T-helper 9 cell (primary cell): ENCODE data around the gene VOPP1.

Experiments used
- DNase-seq: peaks from one replicate; pipeline ENCODE4 v3.0.0-alpha.2; 2020

VOPP1 gene

DNA sequence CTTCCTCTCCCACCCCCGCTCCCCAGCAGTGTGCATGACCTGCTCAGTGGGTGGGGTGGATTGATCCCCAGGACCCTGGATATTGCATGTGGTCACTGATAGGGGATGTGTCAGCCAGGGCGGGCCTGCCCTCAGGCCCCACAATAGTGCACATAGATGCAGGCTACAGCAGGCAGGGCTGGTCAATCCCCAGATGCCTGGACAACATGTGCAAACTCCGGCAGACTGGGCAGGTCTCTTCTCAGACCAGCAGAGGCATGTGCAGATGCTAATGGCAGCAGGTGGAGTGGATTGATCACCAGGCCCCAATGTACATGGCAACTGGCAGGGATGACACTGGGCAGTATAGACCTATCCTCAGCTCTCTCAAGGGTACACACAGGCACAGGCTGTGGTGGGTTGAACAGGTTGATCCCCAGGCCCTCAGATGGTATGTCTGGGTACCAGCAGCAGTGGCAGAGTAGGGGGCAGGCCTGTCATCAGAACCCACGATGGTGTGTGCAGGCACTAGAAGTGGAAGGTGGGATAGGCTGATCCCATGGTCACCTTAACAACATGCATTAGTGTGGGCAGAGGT is 108.5 kb downstream of the VOPP1 start:
- no peak for DNase-seq

DNA sequence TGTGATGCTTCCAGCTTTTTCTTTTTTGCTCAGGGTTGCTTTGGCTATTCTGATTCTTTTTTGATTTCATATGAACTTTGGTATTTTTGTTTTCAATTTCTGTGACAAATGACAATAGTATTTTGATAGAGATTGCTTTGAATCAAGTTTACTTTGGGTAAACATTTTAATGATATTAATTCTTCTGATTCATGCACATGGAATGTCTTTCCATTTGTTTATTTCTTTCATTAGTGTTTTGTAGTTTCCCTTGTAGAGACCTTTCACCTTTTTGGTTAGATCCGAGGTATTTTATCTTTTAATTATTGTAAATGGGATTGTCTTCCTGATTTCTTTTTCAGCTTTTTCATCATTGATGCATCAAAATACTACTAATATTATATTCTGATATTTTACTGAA is 114.0 kb downstream of the VOPP1 start:
- DNase-seq, result no peak

DNA sequence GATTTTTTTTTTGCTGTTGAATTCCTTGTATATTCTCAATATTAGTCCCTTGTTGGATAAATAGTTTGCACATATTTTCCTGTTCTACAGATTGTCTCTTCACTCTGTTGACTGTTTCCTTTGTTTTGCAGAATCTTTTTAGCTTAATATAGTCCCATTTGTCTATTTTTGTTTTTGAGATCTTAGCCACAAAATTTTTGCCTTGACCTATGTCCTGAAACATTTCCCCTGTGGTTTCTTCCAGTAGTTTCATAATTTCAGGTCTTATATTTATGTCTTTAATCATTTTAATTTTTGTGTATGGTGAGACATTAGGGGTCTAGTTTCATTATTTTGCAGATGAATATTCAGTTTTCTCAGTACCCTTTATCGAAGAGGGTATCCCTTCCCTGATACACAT is 114.5 kb downstream of the VOPP1 start:
- DNase-seq, result no peak

DNA sequence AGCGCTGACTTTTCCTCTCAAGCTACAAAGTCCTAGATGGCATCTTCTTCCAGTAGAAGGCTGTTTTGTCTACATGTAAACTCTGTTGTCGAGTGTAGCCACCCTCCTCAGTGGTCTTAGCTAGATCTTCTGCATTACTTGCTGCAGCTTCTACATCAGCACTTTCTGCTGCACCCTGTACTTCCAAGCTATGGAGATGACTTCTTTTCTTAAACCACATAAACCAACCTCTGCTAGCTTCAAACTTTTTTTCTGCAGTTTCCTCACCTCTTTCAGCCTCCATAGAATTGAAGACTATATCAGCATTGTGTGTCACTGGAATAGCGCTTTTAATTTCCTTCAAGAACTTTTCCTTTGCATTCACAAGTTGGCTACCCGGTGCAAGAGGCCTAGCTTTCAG is 119.3 kb downstream of the VOPP1 start:
- no peak for DNase-seq

DNA sequence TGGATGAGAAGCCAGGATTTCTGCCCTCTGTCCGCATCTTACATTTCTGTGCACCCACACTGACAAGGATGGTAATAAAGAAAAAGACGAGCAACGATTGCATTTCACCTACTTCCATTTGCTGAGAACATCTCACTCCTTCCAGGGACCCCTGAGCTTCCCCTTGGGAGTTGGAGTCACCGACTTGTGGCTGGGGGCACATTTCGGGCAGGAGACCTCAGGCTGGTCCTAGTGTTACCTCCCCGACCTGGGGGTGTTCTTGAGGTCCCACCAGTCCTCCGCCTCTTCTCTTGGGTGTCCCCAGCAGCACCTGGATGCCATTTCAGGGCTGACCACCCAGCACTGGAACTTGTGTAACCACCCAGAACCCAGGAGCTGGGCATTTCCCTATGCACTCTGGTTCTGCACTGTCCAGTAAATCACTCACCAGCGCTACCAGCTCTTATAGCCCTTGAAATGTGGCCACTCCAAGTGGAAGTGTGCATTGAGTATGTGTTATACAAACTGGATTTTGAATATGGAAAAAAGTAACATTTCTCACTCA is 122.2 kb downstream of the VOPP1 start:
- no peak for DNase-seq

DNA sequence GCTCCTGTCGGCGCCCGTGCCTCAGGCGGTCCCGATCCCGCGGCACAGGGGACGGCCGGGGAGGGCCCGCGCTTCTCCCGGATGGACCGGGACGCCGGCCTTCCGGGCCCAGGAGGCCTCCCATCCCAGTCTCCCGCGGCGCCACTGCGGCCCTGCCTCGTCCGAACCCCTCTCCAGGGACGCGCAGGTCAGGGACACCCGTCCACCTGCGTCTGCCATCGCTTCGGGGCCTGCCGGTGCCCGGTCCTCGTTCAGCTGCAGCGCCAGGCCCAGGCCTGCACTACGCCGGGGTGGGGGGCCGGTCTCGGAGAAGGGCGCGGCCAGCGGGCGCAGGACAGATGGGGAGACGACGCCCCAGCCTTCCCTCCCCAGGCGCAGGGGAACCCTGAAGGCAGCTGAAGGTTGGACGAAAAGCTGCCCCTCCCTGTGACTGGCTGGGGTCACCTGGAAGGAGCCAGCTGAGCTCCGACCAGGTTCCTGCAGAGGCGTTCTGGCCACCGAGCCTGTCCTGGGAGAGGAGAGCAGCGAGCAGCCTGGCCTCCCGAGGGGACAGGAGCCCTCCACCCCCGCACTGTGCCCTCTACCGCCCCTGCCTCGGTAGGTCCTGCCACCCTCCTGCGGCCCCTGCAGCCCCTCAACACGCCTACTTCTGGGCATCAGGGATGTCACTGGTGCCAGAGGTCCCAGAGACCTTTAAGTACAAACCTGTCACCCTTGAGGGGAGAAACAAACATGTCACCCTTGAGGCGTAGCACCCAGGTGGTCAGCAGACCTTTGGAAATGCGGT is 122.9 kb downstream of the VOPP1 start:
- no peak for DNase-seq

DNA sequence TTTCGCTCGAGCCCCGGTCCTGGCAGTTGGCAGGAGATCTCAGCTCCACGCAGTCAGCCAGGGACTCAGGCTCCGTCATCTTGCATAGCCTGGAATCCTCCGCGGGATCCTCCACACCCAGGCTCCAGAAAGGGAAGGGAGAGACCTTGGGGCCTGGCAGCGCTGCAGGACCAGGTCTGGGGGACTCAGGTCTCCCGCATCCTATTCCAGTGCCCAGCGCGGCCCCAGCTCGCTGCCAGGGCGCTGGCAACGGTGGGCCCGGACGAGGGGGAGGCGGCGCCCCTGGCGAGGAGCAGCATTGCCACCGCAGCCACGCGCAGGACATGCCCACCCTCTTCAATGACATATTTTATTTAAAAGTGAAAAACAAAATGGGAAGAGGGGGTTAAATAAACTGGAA is 123.8 kb downstream of the VOPP1 start:
- no peak for DNase-seq

DNA sequence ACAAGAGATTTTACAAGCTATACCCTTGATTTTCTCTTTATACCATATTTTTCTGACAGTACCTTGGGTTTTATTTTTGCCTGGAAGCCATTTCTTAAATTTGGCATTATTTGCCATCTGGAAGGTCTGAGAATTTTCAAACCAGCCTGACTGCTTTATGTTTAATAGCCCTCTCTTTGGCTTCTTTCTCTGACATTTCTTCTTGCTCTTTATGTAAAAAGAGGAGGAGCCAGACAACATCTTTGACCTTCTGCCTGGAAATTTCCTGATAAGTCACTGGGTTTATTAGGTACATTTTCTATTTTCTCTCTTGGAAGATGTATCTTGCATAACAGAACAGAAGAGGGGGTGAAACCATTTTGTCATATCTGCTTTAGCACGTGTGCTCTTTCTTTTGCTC is 127.5 kb downstream of the VOPP1 start:
- no peak for DNase-seq

DNA sequence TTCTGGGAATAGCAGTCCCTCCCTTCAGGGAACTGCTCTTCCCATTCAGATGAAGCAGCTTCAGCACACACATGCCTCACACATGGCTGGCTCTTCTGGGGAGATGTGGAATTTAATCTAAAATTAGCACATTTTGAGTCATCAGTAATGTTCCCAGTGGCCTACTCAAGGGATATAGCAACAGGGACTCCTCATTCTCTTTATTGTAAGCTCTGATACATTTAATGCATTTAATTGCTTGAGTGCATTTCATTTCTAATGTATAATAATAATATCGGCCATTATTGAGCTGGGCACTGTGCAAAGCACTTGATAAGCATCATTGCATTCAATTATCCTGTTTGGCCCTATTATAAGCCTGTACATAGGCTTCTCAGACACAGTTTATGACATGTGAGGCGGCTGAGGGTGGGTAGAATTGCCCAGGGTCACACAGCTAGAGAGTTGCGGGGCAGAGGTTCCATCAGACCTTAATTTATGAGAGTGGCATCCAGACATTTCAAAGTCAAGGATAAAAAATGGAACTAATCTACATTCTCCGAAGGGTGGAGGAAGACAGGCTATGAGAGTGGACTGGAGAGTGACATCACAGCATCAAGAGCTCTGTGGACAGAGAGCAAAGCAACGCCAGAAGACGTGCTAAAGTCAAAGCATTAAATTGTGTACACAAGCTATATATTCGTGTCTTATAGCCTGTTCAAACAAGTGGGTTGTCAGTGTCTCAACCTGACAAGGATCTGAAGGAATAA is 130.4 kb downstream of the VOPP1 start:
- no peak for DNase-seq

DNA sequence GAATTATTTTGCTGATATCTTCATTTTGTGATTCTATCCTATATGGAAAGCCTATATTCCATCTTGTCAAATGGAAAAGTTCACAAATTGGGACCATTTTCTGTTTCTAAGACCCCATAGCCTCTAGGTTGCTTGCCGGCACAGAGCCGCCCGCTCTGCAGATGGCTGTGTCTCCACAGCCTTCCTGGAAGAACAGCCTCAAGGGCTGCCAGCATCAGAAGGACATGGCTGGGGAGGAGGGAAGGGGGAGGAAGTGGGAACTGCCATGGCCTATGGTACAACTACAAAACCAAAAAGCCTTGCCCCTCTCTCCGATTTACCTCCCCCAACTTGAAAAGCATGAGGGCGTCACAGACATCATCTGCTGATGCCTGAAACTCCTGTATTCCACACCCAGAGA is 131.3 kb downstream of the VOPP1 start:
- DNase-seq, result no peak

DNA sequence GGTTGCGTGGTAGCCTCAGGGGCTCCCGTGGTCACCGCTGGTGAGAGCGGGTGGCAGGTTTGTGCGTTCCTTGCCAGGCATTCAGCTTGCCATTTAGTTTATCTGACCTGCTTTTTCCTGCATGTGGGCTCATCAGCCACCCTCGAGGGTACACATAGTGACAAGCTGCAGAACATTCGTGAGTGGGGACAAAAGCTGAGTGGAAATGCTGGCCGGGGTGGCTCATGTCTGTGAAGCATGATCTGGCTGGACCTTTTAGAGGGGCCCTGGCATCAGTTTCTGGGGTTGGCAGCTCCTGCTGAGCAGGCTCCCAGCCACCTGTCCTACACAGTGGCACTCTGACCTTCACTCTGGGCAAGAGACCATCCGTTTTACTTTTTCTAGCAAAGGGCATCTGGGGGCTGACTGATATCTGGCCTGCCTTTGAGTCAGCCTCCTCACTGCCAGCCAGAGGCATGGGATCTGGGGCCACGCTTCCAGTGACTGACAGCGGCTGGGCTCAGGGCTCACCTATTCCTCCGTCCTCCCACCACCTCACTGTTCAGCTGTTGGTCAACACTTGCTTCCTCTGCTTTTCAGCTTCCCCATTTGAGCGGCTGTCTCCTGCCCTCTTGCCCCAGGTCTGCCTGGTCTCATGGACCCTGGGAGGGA is 132.1 kb downstream of the VOPP1 start:
- no peak for DNase-seq

DNA sequence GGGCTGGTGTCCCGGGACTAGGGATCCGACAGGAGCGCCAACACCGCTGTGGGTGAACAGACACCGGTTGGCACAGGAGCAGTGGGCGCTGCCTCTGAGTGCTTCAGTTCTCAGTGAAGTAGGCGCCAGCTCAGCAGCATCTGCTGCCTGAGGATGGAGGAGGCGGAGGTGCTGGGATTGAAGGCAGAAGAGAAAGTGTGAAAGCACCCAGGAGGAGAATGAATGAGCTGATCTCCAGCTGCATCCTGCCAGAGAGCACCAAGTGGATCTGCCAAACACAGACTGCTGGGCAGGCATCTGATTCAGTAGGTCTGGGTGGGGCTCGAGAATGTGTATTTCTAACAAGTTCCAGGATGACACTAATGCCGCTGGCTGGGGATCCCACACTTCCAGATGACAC is 132.7 kb downstream of the VOPP1 start:
- no peak for DNase-seq

DNA sequence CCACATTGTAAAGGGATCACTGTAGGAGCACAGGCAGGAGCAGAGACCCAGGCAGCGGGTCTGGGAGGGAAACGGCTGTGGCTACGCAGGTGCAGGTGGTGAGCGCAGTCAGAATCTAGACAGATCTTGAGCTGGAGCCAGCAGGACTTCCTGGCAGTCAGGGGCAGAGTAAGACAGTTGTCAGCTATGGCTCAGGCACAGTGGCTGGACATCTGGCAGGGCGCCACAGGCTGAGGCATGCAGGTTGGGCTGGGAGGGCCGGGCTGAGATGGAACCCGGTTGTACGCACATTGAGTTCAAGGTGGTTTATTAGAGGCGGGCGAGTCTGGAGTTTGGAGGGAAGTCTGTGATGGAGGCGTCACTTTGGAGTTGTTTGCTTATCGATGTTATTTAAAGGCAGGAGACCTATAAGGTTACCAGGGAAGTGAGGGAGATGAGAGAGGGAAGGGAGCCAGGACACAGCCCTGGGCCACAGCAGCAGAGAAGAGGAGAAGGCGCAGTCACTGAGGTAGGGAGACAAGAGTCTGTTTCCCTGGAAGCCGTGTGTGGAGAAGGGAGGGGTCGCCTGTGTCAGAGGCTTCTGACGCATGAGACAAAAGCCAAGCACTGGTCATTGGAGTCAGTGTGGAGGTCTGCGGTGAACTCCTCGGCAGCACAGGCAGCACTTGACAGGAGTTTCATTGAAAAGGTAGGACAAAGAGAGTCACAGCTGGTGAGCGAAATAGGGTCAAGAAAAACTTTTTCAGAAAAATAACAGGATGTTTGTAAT is 133.4 kb downstream of the VOPP1 start:
- no peak for DNase-seq

DNA sequence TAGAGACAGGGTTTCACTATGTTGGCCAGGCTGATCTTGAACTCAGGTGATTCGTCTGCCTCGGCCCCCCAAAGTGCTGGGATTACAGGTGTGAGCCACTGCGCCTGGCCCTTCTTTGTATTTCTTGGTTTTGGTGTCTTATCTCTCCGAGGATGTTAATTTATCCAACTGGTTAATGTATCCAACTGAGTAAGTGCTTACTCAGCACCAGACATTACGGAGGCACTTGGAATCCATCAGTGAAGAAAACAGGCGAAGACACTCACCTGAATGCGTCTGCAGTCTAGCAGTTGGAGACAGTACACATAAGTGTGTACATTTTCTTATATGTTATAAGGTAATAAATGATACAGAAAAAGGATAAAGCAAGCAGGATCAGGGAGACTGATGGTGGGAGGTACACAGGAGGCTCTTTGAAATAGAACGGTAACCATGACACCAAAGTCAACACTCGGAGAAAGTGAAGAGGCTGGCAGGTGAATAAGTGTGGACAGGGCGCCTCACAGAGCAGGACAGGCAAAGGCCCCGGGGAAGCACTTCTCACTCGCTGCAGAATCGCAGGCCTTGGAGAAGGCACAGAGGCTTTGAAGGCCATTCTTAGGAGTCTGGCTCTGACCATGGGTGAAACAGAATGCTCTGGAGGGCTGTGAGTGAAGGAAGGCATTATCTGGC is 134.1 kb downstream of the VOPP1 start:
- no peak for DNase-seq

DNA sequence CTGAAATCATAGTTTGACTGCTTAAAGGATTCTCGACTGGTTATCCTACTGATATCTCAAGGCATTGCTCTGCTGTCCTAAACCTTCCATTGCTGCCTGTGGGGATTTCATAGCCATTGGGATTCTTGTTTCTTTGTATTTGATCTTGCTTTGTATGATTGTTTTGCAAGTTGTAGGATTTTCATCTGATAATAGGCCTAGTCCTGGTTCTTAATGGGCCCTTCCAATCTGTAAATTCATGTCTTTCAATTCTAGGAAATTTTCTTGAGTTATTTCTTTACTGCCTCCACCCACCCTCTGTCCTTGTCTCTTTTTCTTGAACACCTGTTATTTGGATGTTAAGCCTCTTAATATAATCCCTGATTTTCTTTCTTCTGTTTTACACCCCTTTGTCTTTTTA is 134.9 kb downstream of the VOPP1 start:
- no peak for DNase-seq

DNA sequence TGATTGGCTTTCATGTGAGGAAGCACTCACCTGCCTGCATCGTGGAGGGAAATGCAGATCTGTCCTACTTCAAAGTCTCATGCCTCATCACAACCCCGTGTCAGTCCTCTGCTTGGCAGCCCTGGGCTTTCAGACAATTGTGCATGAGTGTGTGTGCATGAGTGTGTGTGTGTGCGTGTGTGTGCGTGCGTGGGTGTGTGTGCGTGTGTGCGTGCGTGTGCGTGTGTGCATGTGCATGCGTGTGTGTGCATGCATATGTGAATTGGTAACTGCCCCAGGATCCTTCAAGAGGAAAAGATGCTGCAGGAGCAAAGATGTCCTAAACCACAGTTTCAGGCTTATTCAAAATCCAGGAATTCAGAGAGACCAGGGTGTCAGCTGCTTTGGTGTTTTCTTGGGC is 135.8 kb downstream of the VOPP1 start:
- no peak for DNase-seq

DNA sequence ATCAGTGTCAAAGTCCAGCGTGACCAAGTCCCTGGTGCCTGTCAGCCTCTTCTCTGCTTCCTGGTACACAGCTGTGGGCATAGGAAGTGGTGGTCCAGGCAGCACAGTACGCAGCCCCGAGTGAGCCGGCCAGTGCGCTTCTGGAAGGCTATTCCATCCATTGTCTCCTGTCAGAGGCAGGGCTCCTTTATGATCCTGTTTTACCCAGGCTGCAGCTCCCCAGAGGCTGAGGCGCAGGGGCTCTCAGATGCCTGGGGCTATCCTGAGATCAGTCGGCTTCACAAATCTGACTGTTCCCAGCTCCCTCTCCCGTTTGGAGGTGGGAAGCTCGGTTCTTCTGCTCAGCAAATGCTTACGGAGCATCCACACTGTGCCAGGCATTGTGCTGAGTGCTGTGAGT is 136.8 kb downstream of the VOPP1 start:
- DNase-seq, result no peak

DNA sequence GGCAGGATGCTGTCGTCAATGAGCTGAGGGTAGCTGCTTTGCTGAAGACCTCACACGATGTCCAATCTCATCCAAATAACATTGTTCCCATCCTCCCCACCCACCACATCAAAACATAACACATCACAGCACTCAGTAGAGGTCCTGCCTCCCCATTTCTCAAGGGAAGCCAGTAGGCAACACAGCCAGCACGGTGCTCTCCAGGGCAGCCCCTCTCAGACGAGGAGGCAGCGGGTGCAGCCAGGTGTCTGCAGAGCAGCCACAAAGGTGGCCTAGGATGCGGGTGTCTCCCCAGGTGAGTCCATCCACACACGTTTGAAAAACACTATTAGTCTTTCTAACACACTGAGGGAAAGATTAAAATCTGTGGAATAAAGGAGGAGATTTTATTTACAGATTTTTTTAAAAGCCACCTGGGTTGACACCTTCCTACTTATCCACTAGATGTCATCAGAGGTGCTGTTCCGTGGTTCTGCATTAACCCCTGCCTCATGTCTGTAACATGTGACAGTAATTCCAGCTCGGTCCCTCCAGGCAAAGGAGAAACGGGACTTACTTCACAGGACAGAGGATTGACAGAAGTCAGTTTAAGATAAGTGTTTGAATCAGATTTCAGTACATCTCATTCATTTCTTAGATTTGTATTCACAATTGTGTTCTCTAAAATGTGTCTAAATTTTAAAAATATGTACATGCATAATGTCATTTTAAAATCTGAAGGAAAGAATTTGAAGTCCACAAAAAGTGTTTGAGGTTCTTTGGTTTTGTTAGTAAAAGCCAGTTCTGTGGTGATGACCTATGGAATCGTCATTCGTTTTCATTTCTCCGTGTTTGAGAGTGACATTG is 139.1 kb downstream of the VOPP1 start:
- no peak for DNase-seq

DNA sequence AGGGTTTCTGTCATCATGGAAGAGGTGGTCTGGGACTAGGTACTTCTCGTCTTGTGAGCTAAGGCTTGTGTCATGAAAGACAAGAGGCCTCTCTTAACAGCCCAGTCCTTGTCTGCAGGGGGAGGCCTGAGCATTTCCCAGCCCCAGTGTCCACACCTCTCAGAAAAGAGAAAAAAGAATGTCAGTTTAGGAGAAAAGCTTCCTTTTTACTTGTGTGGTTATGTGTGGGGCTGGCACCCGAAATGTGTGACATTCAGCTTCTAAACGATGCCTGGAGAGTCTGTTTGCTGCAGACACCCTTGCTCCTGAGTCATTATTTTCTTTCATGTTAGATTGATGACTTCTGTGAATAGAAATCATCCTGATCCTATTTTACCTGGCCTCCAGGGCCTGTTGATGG is 139.8 kb downstream of the VOPP1 start:
- DNase-seq, result no peak

DNA sequence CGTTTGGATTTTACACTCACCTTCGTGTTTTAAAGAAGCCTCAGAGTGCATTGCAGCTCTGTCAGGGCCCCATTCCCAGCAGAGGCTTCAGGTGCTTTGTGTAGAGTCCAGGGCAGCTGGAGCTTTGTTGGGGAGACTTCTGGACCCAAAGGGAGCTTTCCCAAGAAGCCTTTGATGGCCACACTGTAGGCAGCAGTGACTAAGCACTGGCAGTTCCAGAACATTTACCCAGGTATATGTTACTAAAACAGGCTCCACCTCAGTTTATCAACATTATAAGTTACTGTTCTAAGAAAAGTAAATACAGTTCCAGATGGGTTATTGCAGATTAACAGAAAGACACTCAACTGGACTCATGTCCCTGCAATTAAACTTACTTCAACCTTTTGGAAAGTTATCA is 140.4 kb downstream of the VOPP1 start:
- no peak for DNase-seq
